GM19351 (cell line): ENCODE measurements around the gene GUCA2B.

Experiments used
- ATAC-seq: cut with Tn5 transposase; IDR thresholded peaks from one replicate; pipeline ENCODE4 v1.9.1; 2021; ENCODE audit warnings: mild to moderate bottlenecking, moderate library complexity; ENCODE audit not compliant: unreplicated experiment

The GUCA2B gene

GRCh38 chr1:42142894-42143675 lies 10.1 kb upstream of the GUCA2B start:
- no peak for ATAC-seq

- no peak for ATAC-seq
Measured at GRCh38 chr1:42143896-42144710, 9.1 kb upstream of the GUCA2B start.

DNA sequence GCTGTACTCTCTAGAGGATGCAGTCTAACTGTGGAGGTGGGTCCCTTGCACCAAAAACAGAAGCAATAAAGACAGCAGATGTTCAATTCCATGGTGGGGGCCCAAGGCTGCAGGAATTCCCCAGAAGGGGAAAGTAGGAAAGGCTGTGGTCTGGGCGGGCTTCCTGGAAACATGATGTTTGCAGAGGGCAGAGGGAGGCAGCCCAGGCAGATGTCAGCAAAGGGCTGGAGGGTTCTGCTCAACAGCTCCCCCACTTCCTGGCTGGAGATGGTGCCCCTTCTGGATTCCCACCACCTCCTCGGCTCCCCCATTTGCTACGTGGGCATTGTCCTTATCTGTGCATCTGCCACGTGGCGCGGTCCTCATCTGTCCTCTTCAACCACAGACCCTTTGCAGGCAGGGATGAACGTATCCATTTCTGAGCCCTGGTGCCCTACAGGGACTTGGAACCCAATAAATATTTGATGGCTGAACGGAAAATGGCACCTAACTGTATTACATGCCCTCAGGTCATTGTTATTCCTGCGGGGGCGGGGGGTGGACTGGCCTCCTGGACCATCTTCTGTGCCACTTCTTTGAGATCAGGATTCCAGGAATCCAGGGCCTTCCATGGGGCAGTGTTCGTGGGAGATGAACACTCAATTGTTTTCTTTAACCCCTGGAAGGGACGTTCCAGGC lies 8.4 kb upstream of the GUCA2B start:
- no peak for ATAC-seq

- ATAC-seq = no peak
Measured at GRCh38 chr1:42145389-42145716, 7.9 kb upstream of the GUCA2B start.

DNA sequence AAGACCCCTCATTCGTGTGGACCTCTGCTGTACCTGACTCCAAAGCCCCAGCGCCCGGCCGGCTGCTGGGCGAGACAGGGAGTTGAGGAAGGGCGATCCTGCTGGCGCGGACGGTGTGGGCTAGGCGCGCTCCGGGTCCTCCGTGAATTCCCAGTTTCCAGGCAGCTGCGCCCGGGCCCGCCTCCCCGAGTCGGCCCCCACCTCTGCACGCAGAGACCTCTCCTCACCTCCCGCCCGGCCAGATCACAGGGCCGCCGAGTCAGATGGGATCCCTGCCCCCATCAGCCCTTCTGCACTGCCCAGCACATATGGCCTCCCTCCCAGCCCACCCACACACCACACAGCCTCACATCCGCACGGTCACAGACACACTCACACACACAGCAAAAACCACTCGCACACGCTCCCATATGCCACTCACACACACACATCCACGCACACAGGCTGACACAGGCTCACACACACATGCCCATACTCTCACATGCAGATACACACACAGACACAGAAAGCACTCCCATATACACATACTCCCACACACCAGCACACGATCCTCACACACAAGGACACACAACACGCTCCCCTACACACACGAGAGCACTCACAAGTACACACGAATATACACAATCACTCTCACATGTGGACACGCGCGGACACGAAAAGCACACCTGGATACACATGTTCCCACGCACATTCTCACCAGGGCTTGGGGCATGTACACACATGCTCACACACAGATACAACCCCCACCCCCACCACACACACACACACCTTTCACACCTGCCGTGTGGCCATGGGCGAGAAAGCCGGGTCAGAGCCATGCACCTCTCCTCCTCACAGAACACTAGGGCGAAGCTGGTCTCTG lies 7.2 kb upstream of the GUCA2B start:
- ATAC-seq = no peak

DNA sequence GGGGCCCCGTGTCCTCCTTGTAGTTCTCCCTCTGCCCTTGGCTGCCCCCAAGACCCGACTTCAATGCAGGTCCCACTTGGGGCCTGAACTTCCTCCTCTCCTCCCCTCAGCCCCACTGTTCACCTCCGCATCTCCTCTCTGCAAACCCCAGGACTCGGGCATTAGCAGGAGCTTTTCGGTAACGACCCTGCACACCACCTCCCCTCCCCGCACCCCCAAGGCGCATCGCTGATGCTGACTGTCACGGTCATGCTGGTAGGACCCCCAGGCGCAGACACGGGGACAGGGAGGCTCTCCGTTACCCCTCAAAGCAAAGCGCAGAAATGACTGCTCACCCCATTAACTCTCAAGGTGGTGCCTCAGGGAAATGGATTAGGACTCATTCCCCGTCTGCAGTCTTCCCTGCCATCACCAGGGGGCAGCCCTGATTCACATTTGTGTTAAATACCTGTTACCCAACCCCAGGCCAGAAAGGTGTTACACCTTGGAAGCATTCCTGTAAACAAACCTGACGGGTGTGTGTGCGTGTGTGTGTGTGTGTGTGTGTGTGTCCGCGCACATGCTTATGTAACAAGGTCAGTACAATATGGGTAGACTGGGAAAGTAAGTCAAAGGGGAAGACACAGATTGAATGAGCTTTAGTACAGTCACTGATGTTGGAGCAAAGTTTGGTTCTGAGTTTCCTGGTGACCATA lies 6.4 kb upstream of the GUCA2B start:
- ATAC-seq = no peak

- ATAC-seq = no peak
Measured at GRCh38 chr1:42148166-42148565, 5.0 kb upstream of the GUCA2B start.

DNA sequence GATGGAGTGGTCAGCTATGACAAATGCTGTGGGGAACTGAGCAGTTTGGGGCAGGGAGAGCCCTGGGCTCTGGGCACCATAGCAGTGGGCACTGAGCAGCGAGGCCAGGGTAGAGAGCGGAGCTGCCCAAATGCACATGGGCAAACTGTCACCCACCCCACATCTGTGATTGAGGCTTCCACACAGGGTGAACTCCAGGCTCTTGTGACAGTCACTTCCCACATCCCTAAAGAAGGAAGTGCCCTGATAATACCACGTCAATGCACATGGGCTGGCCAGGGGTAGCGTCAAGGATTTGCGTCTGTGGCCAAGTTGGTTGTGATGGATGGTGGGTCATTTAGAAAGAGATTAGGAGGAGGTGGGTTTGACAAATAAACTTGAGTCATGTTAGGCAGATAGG lies 2.6 kb upstream of the GUCA2B start:
- no peak for ATAC-seq

GRCh38 chr1:42152119-42152518 lies 1.1 kb upstream of the GUCA2B start:
- no peak for ATAC-seq

- no peak for ATAC-seq
Measured at GRCh38 chr1:42153624-42154023, 414 bp downstream of the GUCA2B start.

DNA sequence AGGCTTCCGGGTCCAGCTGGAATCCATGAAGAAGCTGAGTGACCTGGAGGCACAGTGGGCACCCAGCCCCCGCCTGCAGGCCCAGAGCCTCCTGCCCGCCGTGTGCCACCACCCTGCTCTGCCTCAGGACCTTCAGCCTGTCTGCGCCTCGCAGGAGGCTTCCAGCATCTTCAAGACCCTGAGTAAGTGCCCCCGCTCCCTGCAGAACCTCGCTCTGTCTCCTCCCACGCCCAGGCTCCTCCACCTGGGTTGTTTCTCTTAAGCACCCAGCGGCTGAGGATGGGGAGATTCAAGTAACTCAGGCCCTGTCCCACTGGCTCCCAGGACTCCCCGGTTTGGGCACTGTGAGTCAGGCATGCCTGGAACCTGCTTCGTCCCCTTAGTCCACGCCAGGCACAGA lies 1.5 kb downstream of the GUCA2B start:
- no peak for ATAC-seq

DNA sequence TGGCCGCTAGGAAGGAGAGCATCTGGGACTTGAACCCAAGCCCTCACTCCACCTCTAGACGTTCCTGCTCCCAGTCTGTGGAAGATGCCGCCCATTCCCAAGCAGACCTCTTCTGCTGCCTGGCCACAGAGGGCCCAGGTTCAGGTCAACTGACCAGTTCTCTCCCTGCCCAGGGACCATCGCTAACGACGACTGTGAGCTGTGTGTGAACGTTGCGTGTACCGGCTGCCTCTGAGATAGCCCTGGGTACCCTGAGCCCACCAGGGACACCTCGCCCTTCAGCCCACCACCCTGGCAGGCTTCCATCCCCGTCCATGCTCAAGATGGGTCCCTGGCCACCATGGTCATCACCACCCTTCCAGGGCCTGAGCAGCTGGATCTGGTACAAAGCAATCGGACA lies 2.2 kb downstream of the GUCA2B start:
- no peak for ATAC-seq

- ATAC-seq = no peak
Measured at GRCh38 chr1:42157667-42158066, 4.5 kb downstream of the GUCA2B start.

DNA sequence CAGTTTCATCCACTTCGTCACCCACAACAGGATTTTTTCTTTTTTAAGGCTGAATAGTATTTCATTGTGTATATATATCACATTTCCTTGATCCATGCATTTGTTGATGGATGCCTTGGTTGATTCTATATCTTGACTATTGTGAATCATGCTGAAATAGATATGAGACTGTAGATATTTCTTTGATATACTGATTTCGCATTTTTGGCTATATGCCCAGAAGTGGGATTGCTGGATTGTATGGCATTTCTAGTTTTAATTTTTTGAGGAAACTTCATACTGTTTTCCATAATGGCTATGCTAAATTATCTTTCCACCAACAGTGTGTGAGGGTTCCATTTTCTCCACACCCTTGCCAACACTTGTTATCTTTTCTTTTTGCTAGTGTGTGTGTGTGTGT lies 5.0 kb downstream of the GUCA2B start:
- no peak for ATAC-seq

DNA sequence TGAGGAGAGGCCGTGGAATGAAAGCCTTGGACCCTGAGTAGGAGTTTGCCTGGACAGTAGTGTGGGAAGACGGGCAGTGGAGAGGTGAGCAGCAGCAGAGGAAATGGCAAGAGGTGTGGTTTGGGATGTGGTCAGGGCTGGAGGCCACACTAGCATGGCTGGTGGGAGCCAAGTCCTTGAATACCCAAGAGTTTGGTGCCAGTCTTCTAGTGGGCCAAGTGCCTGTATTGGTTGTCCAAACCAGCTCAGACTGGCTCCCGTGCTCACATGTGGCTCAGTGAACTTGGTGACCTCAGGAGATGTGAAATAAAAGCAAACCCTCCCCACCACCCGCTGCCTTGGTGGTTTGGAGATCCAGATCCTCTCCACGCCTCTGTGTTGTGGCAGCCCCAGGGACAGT lies 9.0 kb downstream of the GUCA2B start:
- ATAC-seq = no peak

- ATAC-seq = no peak
Measured at GRCh38 chr1:42163114-42163513, 9.9 kb downstream of the GUCA2B start.

DNA sequence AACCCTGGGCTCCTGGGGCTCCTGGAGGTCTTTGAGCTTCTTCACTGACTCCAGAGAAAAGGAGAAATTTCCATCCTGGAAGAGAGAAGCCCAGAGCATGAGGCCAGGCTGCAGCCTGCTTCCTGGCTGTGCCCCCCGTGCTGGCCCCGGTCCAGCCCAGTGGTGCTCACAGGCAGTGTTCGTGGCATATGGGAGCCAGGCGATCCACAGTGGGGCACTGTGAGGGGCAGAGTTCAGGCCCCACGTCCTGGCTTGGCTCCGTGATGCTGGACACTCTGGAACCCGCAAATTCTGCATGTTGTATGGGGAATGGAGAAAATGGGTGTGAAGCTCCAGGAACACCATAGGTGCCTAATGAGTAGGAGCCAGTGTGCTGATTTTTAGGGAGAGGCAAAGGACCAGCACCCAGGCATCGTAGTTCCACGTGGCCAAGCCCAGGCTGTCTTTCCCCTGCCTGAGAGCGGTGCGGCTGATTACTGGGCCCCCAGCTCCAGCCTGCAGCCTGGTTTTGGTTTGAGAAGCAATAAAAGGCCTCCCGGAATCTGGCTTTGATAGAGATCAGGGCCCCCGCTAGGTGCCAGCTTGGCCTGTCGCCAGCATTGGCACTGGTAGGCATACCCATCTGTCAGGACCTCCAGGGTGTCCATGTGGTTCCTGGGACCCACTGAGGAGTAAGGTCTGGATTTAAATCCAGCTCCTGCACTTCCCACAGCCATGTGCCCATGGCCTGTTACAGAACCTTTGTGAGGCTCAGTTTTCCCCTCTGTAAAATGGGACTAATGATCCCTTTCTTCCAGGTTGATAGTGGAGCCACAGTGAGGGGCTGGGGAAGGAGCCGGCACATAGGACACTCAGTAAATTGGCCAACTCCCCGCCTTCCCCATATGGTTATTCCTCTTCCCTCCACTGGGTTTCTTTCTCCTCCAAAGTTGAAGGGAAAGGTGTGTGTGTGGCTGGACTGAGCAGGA lies 10.6 kb downstream of the GUCA2B start:
- ATAC-seq = no peak

DNA sequence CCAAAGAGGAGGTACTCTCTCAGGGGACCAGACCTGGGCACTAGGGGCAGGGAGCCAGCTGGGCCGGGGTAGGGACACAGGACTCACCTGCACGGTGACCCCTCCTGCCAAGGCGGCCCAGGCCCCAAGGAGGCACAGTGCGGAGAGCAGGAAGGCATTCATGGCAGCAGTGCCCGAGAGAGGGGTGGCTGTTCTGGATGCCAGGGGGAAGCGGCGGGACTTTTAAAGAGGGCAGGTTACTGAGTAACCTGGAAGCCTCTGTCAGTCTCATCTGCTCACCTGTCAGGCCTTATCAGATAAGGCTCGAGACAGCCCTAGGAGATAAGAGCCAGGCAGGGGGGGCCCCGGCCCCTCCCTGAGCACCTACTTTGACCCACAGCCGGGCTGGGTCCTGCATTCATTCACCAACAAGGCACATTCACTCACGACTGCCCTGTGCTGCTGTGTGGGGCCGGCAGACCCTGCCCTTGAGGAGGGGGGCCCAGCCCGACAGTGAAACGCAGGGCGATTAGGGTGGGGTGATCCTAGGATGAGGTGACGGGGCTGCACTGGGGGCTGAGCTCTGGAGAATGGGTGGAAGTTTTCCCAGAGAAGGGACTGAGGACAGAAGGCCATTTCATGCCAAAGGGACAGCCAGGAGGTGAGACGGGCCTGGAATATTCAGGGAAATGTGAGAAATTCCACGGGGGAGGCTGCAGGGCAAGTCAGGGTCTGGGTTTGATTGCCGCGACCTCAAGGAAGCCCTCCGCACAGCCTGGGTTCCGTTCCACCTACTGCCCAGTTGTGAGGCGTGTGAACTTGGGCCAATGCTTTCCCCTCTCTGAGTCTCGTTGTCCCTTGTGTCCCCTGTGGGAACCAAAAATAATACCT lies 11.6 kb downstream of the GUCA2B start, which contains the start of gene GUCA2A:
TSS of gene GUCA2A (minus strand) at position 195 of the 870 bp plus-strand sequence. CDS start at position 162, 33 bp downstream.
- ATAC-seq = no peak
